Neural cell (in vitro differentiated cells): ENCODE results near the gene RBMS3.

ENCODE experiments used
- EP300 ChIP-seq: fragments of 450-650 bp; conservative IDR thresholded peaks from 2 replicates; pipeline ENCODE4 v1.6.1; 2014; ENCODE audit warnings: antibody characterized with exemption, mild to moderate bottlenecking, moderate library complexity; ENCODE audit not compliant: poor library complexity, severe bottlenecking
- EZH2 ChIP-seq: fragments of 200-600, 300-800 bp; shearing (Covaris generic), sonication (generic); IDR thresholded peaks from 2 replicates; pipeline ENCODE4 v1.6.1; 2014; ENCODE audit warnings: antibody characterized with exemption, low read length, borderline replicate concordance, mild to moderate bottlenecking; ENCODE audit not compliant: insufficient read depth, poor library complexity, severe bottlenecking
- POLR2AphosphoS5 ChIP-seq: IDR thresholded peaks from 2 replicates; pipeline ENCODE4 v1.6.1; 2012
- RAD21 ChIP-seq: fragments of 450-650 bp; conservative IDR thresholded peaks from 2 replicates; pipeline ENCODE4 v1.6.1; 2014; ENCODE audit warnings: antibody characterized with exemption, mild to moderate bottlenecking, moderate library complexity
- SMC3 ChIP-seq: fragments of 450-650 bp; conservative IDR thresholded peaks from 2 replicates; pipeline ENCODE4 v1.6.1; 2014; ENCODE audit warnings: antibody characterized with exemption, mild to moderate bottlenecking, moderate library complexity; ENCODE audit not compliant: poor library complexity
- TF ChIP-seq, protein P1 (sequence below): IDR thresholded peaks from 2 replicates; pipeline ENCODE4 v1.6.1; 2012; ENCODE audit warnings: borderline replicate concordance

DNA sequence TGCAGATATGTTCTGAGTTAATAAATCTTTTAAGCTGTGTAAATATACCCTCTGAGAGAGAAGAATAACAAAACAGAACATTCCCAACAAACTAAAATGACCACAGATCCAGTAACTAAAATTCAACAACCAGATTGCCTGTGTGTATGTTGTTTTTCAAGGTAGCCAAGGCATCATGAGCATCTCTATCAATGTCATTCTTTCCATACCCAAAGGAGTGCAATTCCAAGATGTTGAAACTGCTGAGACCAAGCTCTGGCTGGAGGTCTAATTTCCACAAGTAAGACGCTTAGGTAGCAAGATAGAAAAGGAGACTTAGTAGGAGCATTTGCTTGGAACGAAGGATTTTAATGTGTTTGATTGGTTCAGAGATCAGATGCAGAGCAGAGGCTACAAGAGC lies 276.3 kb downstream of the RBMS3 start:
- no peak for TF ChIP-seq POLR2AphosphoS5
- no peak for TF ChIP-seq EZH2
- no peak for TF ChIP-seq EP300
- TF ChIP-seq, protein P1, sequence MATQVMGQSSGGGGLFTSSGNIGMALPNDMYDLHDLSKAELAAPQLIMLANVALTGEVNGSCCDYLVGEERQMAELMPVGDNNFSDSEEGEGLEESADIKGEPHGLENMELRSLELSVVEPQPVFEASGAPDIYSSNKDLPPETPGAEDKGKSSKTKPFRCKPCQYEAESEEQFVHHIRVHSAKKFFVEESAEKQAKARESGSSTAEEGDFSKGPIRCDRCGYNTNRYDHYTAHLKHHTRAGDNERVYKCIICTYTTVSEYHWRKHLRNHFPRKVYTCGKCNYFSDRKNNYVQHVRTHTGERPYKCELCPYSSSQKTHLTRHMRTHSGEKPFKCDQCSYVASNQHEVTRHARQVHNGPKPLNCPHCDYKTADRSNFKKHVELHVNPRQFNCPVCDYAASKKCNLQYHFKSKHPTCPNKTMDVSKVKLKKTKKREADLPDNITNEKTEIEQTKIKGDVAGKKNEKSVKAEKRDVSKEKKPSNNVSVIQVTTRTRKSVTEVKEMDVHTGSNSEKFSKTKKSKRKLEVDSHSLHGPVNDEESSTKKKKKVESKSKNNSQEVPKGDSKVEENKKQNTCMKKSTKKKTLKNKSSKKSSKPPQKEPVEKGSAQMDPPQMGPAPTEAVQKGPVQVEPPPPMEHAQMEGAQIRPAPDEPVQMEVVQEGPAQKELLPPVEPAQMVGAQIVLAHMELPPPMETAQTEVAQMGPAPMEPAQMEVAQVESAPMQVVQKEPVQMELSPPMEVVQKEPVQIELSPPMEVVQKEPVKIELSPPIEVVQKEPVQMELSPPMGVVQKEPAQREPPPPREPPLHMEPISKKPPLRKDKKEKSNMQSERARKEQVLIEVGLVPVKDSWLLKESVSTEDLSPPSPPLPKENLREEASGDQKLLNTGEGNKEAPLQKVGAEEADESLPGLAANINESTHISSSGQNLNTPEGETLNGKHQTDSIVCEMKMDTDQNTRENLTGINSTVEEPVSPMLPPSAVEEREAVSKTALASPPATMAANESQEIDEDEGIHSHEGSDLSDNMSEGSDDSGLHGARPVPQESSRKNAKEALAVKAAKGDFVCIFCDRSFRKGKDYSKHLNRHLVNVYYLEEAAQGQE, result no peak
- TF ChIP-seq RAD21, result no peak
- TF ChIP-seq SMC3, result no peak
